A549 (cell line): ENCODE measurements around the gene PIP5K1B.

ENCODE experiments used
- RARB ChIP-seq: fragments of 250-450 bp; sonication (Bioruptor Pico); IDR thresholded peaks from 2 replicates; pipeline ENCODE4 v1.8.0; 2021; ENCODE audit warnings: mild to moderate bottlenecking, moderate library complexity
- RNF2 ChIP-seq: fragments of 200-600 bp; sonication (generic); IDR thresholded peaks from 2 replicates; pipeline ENCODE4 v1.6.1; 2016; ENCODE audit warnings: low read depth, mild to moderate bottlenecking, antibody characterized with exemption, moderate library complexity, borderline replicate concordance

GRCh38 chr9:68711281-68711680, 6.2 kb downstream of the PIP5K1B start:
- TF ChIP-seq RNF2 (no peak), RARB (CRISPR knock-in tag) (no peak)
